Glomerular visceral epithelial cell (primary cell): Measurements from ENCODE around the gene SOX18.
"Not testable (repeated sequence)": the region's sequence is repeated elsewhere in the genome, so short reads cannot be mapped to it uniquely, and the experiment has no call there.

Source experiments
- DNase-seq: peaks from one replicate; pipeline ENCODE4 v3.0.0-alpha.2; 2016; ENCODE audit errors: extremely low spot score

The SOX18 gene

DNA sequence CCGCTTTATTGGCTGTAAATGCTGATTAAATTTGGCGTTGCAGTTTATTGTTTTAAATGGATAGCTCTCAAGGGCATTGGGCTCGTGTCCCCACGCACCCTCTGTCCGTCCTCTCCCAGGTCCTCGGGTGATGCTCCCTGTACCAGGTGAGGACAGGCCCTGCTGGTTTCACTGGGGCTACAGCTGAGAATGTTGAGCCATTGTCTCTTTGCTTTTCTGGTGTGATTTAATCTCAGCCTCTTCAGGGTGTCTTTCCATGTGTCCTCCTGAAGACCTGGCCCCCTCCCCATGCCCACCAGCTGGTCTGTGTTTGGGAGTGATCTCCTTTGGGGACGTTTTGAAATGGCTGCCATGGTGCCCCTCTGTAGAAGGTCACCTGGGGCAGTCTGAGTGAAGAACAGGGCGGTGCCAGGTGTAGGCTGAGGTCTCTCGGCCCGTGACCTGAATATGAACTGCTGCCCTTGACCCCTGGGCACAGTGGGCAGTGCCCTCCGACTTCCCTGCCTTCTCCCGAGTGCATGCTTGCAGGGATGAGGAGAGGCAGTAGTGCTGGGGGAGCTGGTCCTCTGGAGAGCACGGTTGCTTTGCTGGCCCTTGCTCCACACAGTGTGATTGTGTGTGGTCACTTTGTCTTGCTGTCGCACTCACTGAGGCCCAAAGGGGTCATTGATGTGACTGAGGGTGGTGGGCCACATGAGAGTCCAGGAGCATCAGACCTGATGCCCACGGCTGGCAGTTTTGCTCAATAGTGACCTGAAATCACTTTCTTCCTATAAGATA, 25.9 kb downstream of the SOX18 start:
- DNase-seq: no peak

DNA sequence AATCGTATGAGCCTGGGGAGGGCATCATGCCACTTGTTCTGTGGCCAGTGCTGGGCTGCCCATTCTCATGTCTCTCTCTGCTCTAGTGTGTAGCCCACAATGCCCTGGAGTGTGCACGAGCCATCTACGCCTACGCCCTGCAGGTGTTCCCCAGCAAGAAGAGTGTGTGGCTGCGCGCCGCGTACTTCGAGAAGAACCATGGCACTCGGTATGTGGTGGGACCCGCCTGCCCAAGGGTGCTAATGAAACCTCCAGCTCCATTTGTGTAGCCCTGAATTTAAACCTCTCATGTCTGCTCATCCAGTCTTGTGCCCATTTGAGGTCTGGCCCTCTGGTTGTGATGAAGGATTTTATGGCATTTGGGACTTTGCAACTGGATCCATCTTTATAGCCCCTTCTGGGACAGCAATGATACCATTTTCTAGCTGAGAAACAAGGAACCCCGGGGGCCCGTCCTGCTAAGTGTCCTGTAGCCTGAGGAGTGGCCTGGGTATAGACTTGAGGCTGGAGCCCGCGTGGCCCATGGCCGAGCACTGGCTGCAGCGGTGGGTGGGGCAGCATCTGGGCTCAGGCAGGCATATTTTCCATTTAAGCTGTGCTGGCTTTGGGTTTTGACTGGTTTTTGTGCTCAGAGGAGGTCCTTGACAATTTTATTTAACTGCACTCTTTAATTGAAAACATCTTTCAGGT, 26.6 kb downstream of the SOX18 start:
- DNase-seq: no peak

DNA sequence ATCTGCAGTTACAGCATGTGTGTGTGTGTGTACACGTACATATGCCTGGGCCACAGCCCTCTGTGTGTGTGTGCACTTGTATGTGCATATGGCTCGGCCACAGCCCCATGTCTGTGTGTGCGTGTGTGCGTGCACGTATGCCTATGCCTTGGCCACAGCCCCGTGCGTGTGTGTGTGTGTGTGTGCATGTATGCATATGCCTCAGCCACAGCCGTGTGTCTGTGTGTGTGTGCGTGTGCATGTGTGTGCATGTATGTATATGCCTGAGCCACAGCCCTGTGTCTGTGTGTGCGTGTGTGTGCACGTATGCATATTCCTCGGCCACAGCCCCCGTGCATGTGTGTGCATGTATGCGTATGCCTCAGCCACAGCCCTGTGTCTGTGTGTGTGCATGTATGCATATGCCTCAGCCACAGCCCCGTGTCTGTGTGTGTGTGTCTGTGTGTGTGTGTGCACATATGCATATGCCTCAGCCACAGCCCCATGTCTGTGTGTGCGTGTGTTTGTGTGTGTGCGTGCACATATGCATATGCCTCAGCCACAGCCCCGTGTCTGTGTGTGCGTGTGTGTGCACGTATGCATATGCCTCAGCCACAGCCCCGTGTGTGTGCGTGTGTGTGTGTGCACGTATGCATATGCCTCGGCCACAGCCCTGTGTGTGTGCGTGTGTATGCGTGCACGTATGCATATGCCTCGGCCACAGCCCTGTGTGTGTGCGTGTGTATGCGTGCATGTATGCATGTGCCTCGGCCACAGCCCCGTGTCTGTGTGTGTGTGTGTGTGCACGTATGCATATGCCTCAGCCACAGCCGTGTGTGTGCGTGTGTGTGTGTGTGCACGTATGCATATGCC, 28.1 kb downstream of the SOX18 start:
- no peak for DNase-seq

DNA sequence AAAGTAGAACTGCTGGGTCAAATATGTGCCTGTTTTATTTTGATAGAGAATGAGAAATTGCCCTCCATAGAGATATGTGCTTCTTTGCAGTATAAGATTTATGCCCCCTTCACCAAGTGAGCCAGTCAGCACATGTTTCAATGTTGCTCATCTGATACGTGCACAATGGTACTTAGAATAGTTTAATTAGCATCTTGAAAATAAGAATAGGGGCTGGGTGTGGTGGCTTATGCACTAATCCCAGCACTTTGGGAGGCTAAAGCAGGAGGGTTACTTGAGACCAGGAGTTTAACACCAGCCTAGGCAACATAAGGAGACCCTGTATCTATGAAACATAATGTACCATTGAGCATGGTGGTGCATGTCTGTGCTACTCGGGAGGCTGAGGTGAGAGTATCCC, 33.8 kb downstream of the SOX18 start:
- DNase-seq: no peak

DNA sequence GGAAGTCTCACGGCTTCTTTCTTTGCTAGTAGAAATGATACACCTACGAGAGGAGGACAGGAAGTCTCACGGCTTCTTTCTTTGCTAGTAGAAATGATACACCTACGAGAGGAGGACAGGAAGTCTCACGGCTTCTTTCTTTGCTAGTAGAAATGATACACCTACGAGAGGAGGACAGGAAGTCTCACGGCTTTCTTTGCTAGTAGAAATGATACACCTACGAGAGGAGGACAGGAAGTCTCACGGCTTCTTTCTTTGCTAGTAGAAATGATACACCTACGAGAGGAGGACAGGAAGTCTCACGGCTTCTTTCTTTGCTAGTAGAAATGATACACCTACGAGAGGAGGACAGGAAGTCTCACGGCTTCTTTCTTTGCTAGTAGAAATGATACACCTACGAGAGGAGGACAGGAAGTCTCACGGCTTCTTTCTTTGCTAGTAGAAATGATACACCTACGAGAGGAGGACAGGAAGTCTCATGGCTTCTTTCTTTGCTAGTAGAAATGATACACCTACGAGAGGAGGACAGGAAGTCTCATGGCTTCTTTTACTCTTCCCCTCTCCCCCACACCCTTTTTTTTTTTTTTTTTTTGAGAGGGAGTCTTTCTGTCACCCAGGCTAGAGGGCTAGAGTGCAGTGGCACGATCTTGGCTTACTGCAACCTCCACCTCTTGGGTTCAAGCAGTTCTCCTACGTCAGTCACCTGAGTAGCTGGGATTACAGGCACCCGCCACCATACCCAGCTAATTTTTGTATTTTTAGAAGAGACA, 36.9 kb downstream of the SOX18 start:
- not testable (repeated sequence) for DNase-seq

DNA sequence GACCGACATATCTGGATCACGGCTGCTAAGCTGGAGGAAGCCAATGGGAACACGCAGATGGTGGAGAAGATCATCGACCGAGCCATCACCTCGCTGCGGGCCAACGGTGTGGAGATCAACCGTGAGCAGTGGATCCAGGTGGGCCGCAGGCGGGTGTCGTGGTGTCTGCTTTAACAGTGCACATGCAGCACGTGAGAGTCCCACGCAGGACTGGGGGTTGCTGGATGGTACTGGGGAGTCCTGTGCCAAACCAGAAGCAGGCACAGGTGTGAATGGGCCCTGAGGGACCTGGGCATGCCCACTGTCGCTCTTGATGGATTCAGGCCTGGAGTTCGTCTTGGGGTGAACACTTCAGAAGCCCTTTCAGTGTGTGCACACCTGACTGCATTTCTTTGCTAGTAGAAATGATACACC, 38.1 kb downstream of the SOX18 start:
- no peak for DNase-seq

DNA sequence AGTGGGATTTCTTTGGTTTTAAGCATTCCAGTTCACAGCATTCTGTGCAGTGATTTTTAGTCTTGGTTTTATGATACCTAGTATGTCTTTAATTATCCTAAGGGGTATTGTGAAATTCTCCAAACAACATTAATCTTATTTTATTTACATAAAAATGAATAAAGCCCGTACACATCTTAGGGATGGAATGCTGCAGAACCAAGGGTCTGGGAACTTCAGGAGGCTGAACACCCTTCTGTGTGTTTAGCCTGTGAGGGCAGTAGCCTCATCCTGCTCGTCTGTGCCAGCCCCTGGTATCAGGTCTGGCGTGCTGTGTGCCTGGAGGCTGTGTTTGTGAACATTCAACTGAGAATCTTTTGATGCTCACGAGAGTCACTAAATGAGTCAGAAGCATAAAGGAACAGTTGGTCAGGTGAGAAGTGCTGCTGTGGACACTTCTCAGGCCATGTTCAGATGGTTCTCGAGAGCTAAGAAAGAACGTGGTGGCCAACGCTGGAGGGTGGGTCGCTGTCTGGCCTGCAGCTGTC, 38.7 kb downstream of the SOX18 start:
- DNase-seq: no peak

DNA sequence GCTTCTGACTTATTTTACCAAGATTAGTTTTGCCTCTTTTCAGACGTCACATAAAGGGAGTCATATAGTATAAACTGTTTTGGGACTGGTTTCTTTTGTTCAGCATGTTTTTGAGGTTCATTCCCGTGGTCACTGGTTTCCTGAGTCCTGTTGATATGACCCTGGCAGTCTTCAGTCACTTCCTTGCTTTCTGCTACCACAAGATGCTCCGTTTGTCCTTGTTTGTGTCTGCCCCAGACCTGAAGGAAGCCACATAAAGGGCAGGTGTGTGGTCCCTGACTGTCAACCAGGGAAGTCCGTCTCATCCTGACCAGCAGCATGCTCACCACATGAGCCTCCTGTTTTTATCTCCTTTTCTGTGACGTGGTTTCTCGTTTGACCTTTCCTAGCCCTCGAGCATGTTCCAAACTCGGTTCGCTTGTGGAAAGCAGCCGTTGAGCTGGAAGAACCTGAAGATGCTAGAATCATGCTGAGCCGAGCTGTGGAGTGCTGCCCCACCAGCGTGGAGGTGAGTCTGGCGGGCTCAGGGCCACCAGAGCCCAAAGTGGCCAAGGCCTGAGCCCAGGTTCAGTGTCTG, 39.5 kb downstream of the SOX18 start:
- DNase-seq: no peak

DNA sequence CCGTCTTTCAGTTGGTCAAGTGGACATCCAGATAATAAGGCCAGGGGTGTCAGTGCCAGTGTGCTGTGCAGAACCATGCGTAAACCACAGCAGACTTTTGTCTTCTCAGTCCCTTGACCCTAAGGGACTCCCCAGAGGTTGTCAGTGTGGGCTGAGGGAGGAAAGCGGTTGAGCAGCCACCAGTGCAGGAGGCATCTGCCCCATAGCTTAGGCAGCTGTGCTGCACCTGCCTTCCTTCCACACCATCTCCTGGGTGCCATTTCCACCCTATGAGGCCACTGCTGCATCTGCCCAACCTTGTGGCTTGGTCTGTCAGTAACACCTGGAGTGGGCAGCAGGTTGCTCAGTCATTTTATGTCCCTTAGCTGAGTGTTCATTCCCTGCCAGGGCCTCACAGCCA, 42.5 kb downstream of the SOX18 start:
- no peak for DNase-seq

DNA sequence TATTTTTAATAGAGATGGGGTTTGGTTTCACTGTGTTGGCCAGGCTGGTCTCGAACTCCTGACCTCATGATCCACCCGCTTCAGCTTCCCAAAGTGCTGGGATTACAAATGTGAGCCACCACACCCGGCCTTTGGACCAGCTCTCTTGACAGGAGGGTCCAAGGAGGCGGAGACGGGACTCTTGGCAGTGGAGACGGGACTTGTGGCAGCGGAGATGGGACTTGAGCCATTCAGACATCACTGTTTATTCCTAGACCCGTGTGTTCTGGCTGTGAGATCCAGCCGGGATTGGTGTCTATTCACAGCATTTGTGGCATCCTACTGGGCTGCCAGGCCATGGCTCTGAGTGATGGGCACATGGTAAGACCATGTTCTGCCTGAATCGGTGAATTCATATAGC, 42.9 kb downstream of the SOX18 start:
- no peak for DNase-seq

DNA sequence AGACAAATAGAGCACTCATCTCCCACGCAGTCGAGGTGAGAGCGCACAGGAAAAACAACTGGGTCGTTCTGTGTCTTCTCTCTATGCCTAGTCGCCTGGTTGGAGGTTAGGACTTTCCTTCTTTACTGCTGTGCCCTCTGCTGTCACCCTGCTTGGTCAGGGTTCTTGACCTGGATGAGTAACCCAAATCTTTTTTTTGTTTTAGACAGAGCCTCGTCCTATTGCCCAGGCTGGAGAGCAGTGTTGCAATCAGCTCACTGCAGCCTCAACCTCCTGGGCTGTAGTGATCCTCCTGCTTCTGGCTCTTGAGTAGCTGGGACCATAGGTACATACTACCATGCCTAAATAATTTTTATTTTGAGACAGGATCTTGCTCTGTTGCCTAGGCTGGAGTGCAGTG, 44.0 kb downstream of the SOX18 start:
- no peak for DNase-seq

DNA sequence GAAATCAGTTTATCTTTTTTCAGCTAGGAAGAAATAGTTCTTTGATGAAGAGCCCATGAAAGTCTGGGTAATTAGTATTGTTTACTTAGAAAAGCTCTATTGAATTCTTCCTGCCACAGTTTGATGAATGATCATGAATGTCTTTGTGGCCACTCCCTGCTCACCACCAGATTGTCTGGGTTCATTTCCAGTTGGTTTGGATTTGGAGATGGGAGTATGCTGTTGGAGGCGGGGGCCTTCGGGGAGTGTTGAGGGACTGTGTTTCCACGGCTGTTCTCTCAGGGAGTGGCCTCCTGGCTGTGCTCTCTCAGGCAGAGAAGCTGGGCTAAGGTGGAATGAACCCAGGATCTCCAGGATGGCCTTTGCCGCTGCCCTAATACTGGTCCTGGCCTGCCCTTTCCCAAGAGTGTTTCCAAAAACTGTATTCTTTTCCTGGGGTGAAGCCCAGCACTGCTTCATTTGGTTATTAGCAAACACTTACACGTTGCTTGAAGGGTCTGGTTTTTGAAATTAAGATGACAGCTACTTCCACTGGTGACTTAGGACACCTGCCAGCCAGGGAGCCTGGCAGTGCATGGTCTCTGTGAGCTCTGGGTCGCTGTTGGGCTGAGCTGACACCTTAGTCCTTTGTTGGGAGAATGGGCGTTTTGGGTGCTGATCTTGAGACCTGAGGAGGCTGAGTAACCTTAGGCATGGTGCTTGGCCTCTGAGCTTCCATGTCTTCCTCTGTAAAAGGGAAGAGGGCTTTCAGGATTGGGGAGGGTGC, 45.3 kb downstream of the SOX18 start:
- DNase-seq: no peak

DNA sequence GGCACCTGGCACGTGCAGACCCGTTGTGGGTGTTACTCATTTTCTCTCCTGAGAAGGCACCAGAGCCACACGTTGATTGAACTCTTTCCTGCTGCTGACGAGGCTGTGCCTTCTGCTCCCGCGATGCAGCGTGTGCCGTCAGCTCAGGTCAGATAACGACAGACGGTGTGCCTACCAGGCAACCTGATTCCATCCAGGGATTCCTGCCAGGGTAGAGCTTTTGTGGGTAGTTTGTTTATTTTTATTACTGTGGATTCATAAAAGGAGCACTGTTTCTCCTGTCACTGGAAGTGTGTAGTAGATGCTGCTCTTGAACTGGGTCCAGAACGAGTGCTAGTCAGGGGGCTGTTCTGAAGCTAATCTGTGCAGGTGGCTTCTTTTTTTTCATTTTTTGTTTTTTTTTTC, 47.8 kb downstream of the SOX18 start:
- no peak for DNase-seq

DNA sequence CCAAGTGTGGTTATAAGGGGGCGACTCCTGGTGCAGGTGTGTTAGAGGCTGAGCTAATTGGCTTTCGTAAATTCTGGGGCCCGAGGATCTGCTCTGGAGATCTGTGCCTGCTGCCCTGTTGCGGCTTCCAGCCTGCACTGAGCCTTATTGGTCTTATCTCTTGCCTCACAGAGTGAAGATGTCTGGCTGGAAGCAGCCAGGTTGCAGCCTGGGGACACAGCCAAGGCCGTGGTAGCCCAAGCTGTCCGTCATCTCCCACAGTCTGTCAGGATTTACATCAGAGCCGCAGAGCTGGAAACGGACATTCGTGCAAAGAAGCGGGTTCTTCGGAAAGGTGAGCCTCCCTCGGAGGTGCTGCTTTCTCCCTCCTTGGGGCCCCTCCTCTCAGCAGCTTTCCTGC, 48.5 kb downstream of the SOX18 start:
- no peak for DNase-seq
